ENCODE results near the gene LAD1. TPM values are rescaled to one million over a fixed set of nuclear protein-coding genes. Genes with fewer than 3 reads are reported as not detected.

Gene LAD1
- total RNA-seq, 1 experiment from 2014 or later, result 0.10 TPM

DNA sequence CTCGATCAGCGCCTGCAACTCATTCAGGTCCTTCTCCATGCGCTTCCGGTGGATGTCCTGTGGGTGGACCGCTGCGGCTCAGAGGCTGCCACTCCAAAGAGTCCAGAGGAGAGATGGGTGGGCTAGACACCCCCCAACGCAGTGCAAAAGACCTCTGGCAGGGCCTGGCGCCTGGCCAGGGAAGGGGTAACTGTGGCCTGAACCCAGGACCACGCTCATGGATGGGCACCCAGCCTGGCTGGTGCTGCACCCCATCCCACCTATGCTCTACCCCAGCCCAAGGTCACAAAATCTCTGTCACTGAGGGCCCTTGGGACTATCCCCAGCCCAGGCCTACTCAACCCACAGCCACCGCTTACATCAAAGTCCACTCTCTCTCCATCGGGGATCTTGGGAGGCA is 33.9 kb downstream of the LAD1 start:
- intact Hi-C loops (cut with micrococcal nuclease; ENCODE audit: unreplicated experiment), result no loop called here
- H3K4me1 ChIP-seq (ENCODE audit: control insufficient read depth, insufficient read depth, low read length), result no peaks in the 10 kb centered on the region
- H3K36me3 ChIP-seq (ENCODE audit: control insufficient read depth, insufficient read depth, low read length), result no peaks in the 10 kb centered on the region
- BruUV-seq (replicated peaks), result no TSS peak
- H3K9me3 ChIP-seq (ENCODE audit: control insufficient read depth, insufficient read depth, low read depth, low read length), result no peaks in the 10 kb centered on the region
- no peak overlapping the region for H3K27ac ChIP-seq (ENCODE audit: low read length)
- DNase-seq (ENCODE audit: low read depth, low spot score) (no peak), ATAC-seq (no peak)
- ChIA-PET CTCF (interaction anchor here (0.6 kb wide), 1 partner anchor 792 kb away, joined by 7 read pairs; no protein-coding TSS in a partner anchor), POLR2A (no interaction called here)
- no peak overlapping the region for H3K4me3 ChIP-seq (ENCODE audit: low read depth in 2 of 2, low read length in 2 of 2)
- in situ Hi-C loops (cut with HindIII; ENCODE audit: low pct_unique_long_range_greater_than_20kb, low sequenced_read_pairs), result no loop called here
- peaks cover 7% of the 10 kb centered on the region; the same call in 1 of the 2 replicates for H3K27me3 ChIP-seq (ENCODE audit: control insufficient read depth, insufficient read depth, low read length)
- TF ChIP-seq, protein P1, sequence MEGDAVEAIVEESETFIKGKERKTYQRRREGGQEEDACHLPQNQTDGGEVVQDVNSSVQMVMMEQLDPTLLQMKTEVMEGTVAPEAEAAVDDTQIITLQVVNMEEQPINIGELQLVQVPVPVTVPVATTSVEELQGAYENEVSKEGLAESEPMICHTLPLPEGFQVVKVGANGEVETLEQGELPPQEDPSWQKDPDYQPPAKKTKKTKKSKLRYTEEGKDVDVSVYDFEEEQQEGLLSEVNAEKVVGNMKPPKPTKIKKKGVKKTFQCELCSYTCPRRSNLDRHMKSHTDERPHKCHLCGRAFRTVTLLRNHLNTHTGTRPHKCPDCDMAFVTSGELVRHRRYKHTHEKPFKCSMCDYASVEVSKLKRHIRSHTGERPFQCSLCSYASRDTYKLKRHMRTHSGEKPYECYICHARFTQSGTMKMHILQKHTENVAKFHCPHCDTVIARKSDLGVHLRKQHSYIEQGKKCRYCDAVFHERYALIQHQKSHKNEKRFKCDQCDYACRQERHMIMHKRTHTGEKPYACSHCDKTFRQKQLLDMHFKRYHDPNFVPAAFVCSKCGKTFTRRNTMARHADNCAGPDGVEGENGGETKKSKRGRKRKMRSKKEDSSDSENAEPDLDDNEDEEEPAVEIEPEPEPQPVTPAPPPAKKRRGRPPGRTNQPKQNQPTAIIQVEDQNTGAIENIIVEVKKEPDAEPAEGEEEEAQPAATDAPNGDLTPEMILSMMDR (IDR thresholded peaks at IDR 0.05), result no peak
- TF ChIP-seq TCF7L2 (IDR thresholded peaks at IDR 0.05; ENCODE audit: low read depth, low read length) (no peak), POLR2AphosphoS5 (IDR thresholded peaks at IDR 0.05; ENCODE audit: low read depth, low read length) (no peak), SIN3A (IDR thresholded peaks at IDR 0.05; ENCODE audit: borderline replicate concordance, insufficient read depth, low read depth, low read length) (no peak)
- TF ChIP-seq, protein P2, sequence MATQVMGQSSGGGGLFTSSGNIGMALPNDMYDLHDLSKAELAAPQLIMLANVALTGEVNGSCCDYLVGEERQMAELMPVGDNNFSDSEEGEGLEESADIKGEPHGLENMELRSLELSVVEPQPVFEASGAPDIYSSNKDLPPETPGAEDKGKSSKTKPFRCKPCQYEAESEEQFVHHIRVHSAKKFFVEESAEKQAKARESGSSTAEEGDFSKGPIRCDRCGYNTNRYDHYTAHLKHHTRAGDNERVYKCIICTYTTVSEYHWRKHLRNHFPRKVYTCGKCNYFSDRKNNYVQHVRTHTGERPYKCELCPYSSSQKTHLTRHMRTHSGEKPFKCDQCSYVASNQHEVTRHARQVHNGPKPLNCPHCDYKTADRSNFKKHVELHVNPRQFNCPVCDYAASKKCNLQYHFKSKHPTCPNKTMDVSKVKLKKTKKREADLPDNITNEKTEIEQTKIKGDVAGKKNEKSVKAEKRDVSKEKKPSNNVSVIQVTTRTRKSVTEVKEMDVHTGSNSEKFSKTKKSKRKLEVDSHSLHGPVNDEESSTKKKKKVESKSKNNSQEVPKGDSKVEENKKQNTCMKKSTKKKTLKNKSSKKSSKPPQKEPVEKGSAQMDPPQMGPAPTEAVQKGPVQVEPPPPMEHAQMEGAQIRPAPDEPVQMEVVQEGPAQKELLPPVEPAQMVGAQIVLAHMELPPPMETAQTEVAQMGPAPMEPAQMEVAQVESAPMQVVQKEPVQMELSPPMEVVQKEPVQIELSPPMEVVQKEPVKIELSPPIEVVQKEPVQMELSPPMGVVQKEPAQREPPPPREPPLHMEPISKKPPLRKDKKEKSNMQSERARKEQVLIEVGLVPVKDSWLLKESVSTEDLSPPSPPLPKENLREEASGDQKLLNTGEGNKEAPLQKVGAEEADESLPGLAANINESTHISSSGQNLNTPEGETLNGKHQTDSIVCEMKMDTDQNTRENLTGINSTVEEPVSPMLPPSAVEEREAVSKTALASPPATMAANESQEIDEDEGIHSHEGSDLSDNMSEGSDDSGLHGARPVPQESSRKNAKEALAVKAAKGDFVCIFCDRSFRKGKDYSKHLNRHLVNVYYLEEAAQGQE (IDR thresholded peaks at IDR 0.05; ENCODE audit: insufficient read depth in 1 of 2, low read depth in 2 of 2, low read length in 1 of 2), result no peak

DNA sequence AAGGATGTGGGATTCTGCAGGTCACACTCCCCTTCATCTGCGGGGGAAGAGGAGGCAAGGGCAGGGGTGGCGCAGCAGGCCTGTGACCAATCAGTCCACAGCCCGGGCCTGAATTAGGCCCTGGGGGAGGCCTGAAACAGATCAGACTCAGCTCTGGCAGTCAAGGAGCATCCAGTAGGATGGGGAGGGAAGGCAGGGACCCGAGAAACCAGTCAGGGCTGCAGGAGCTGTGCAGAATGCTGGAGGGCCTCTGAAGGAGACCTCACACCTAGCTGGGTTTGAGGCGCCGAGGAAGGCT is 34.4 kb downstream of the LAD1 start:
- Histone ChIP-seq H3K4me3 (ENCODE audit: low read depth in 2 of 2, low read length in 2 of 2) (no peak overlapping the region), H3K27ac (ENCODE audit: low read length) (no peak overlapping the region), H3K4me1 (ENCODE audit: control insufficient read depth, insufficient read depth, low read length) (no peaks in the 10 kb centered on the region), H3K27me3 (ENCODE audit: control insufficient read depth, insufficient read depth, low read length) (peaks cover 7% of the 10 kb centered on the region; the same call in 1 of the 2 replicates), H3K36me3 (ENCODE audit: control insufficient read depth, insufficient read depth, low read length) (no peaks in the 10 kb centered on the region), H3K9me3 (ENCODE audit: control insufficient read depth, insufficient read depth, low read depth, low read length) (no peaks in the 10 kb centered on the region)
- DNase-seq (ENCODE audit: low read depth, low spot score), result no peak
- TF ChIP-seq POLR2AphosphoS5 (IDR thresholded peaks at IDR 0.05; ENCODE audit: low read depth, low read length) (no peak), SIN3A (IDR thresholded peaks at IDR 0.05; ENCODE audit: borderline replicate concordance, insufficient read depth, low read depth, low read length) (no peak), TCF7L2 (IDR thresholded peaks at IDR 0.05; ENCODE audit: low read depth, low read length) (no peak)
- TF ChIP-seq, protein P2 (IDR thresholded peaks at IDR 0.05; ENCODE audit: insufficient read depth in 1 of 2, low read depth in 2 of 2, low read length in 1 of 2), result no peak
- TF ChIP-seq, protein P1 (IDR thresholded peaks at IDR 0.05), result no peak
- ATAC-seq, result no peak
- CTCF ChIA-PET, result interaction anchor here (0.6 kb wide), 1 partner anchor 792 kb away, joined by 7 read pairs; no protein-coding TSS in a partner anchor
- in situ Hi-C loops (cut with HindIII; ENCODE audit: low pct_unique_long_range_greater_than_20kb, low sequenced_read_pairs), result no loop called here
- BruUV-seq (replicated peaks), result no TSS peak
- intact Hi-C loops (cut with micrococcal nuclease; ENCODE audit: unreplicated experiment), result no loop called here
- POLR2A ChIA-PET, result no interaction called here
